Stimulated activated CD8-positive, alpha-beta memory T cell treated with anti-CD3 and anti-CD28 coated beads, Interleukin-4, amount 100 ng/mL, for 48 hours (primary cell): Measurements from ENCODE around the gene NCK2.

Source experiments
- DNase-seq: peaks from one replicate; pipeline ENCODE4 v3.0.0-alpha.2; 2020

NCK2 gene

GRCh38 chr2:105778080-105778607 is 33.4 kb downstream of the NCK2 start:
- no peak for DNase-seq

GRCh38 chr2:105779394-105779793 is 34.7 kb downstream of the NCK2 start:
- DNase-seq, result peak; percentile 17

GRCh38 chr2:105780606-105781005 is 35.9 kb downstream of the NCK2 start:
- DNase-seq, result no peak

- peak; percentile 24 for DNase-seq
Observed at GRCh38 chr2:105781274-105781978, 36.7 kb downstream of the NCK2 start.

- peak; percentile 25 for DNase-seq
Observed at GRCh38 chr2:105782123-105782522, 37.4 kb downstream of the NCK2 start.

- peak; percentile 25 for DNase-seq
Observed at GRCh38 chr2:105782646-105783045, 37.9 kb downstream of the NCK2 start.

GRCh38 chr2:105783151-105783738 is 38.5 kb downstream of the NCK2 start:
- DNase-seq, result peak; percentile 28

- no peak for DNase-seq
Observed at GRCh38 chr2:105783972-105784371, 39.3 kb downstream of the NCK2 start.

- DNase-seq, result no peak
Observed at GRCh38 chr2:105784589-105784988, 39.9 kb downstream of the NCK2 start.

- DNase-seq, result no peak
Observed at GRCh38 chr2:105785095-105785847, 40.6 kb downstream of the NCK2 start.

- DNase-seq, result no peak
Observed at GRCh38 chr2:105786231-105787230, 41.8 kb downstream of the NCK2 start.

GRCh38 chr2:105787376-105788318 is 42.9 kb downstream of the NCK2 start:
- no peak for DNase-seq

GRCh38 chr2:105788670-105789290 is 44.1 kb downstream of the NCK2 start:
- DNase-seq, result no peak

- DNase-seq, result peak; percentile 71
Observed at GRCh38 chr2:105789745-105790460, 45.2 kb downstream of the NCK2 start.

- no peak for DNase-seq
Observed at GRCh38 chr2:105790461-105791149, 45.9 kb downstream of the NCK2 start.

GRCh38 chr2:105791229-105791628 is 46.5 kb downstream of the NCK2 start:
- DNase-seq, result no peak

- no peak for DNase-seq
Observed at GRCh38 chr2:105792561-105792960, 47.8 kb downstream of the NCK2 start.

- no peak for DNase-seq
Observed at GRCh38 chr2:105793196-105793975, 48.7 kb downstream of the NCK2 start.
